Neural cell (in vitro differentiated cells): ENCODE data around the gene RAF1.

Experiments
- CTCF ChIP-seq: fragments of 450-650 bp; IDR thresholded peaks from 2 replicates; pipeline ENCODE4 v1.5.1; 2014; ENCODE audit warnings: antibody characterized with exemption, mild to moderate bottlenecking, moderate library complexity; ENCODE audit not compliant: poor library complexity, severe bottlenecking
- SMC3 ChIP-seq: fragments of 450-650 bp; conservative IDR thresholded peaks from 2 replicates; pipeline ENCODE4 v1.6.1; 2014; ENCODE audit warnings: antibody characterized with exemption, mild to moderate bottlenecking, moderate library complexity; ENCODE audit not compliant: poor library complexity

GRCh38 chr3:12591997-12592715 is 71.8 kb downstream of the RAF1 start:
- TF ChIP-seq CTCF (no peak), SMC3 (no peak)
